HG03175 (cell line): Measurements from ENCODE around the gene CYB561D2.
"Not testable (repeated sequence)": the region's sequence is repeated elsewhere in the genome, so short reads cannot be mapped to it uniquely, and the experiment has no call there.

Source experiments
- ATAC-seq: cut with Tn5 transposase; IDR thresholded peaks from one replicate; pipeline ENCODE4 v1.9.1; 2021; ENCODE audit warnings: mild to moderate bottlenecking, moderate library complexity; ENCODE audit not compliant: unreplicated experiment

The CYB561D2 gene

GRCh38 chr3:50350527-50351322 lies at the start of gene CYB561D2, which contains the start of gene NPRL2:
Gene CYB561D2, plus strand, starts transcription at chr3:50350862. Its CDS starts 572 bp downstream, at chr3:50351434.
Gene NPRL2, minus strand, starts transcription at chr3:50350775. Its CDS starts 123 bp downstream, at chr3:50350652.
- ATAC-seq: peak; percentile 85

- ATAC-seq: no peak
These were observed 48.3 kb upstream of the CYB561D2 start for GRCh38 chr3:50302095-50303012.

- ATAC-seq: no peak
These were observed 47.4 kb upstream of the CYB561D2 start, which contains the start of gene HYAL1 for GRCh38 chr3:50303013-50303815. Gene HYAL1, minus strand, starts transcription at chr3:50303574. Its CDS starts 618 bp downstream, at chr3:50302956.

GRCh38 chr3:50304601-50305000 lies 46.1 kb upstream of the CYB561D2 start:
- no peak for ATAC-seq

- not testable (repeated sequence) for ATAC-seq
These were observed 38.6 kb upstream of the CYB561D2 start for GRCh38 chr3:50312041-50312440.

- no peak for ATAC-seq
These were observed 36.3 kb upstream of the CYB561D2 start for GRCh38 chr3:50314342-50314741.

- ATAC-seq: no peak
These were observed 35.8 kb upstream of the CYB561D2 start for GRCh38 chr3:50314816-50315215.

- ATAC-seq: no peak
These were observed 33.9 kb upstream of the CYB561D2 start for GRCh38 chr3:50316657-50317242.

GRCh38 chr3:50317300-50317699 lies 33.4 kb upstream of the CYB561D2 start:
- ATAC-seq: no peak

GRCh38 chr3:50318163-50318562 lies 32.5 kb upstream of the CYB561D2 start:
- ATAC-seq: no peak

GRCh38 chr3:50318615-50319014 lies 32.0 kb upstream of the CYB561D2 start:
- ATAC-seq: no peak

GRCh38 chr3:50319181-50319893 lies 31.3 kb upstream of the CYB561D2 start:
- no peak for ATAC-seq

GRCh38 chr3:50319894-50320625 lies 30.6 kb upstream of the CYB561D2 start:
- no peak for ATAC-seq

- ATAC-seq: peak; percentile 41
These were observed 29.8 kb upstream of the CYB561D2 start for GRCh38 chr3:50320853-50321335.

- ATAC-seq: peak; percentile 82
These were observed 29.1 kb upstream of the CYB561D2 start for GRCh38 chr3:50321336-50322114.

GRCh38 chr3:50322115-50322385 lies 28.6 kb upstream of the CYB561D2 start:
- ATAC-seq: no peak

- no peak for ATAC-seq
These were observed 28.1 kb upstream of the CYB561D2 start, which contains the start of gene HYAL2 for GRCh38 chr3:50322386-50323091. Gene HYAL2, minus strand, starts transcription at chr3:50322745. Its CDS starts 2,256 bp downstream, at chr3:50320489.
